LNCAP (cell line): ENCODE measurements around the gene TTPAL.

Experiments
- TF ChIP-seq, protein P1 (sequence below): fragments of 450-650 bp; IDR thresholded peaks from 2 replicates; pipeline ENCODE4 v1.5.1; 2017; ENCODE audit warnings: mild to moderate bottlenecking

TTPAL gene

DNA sequence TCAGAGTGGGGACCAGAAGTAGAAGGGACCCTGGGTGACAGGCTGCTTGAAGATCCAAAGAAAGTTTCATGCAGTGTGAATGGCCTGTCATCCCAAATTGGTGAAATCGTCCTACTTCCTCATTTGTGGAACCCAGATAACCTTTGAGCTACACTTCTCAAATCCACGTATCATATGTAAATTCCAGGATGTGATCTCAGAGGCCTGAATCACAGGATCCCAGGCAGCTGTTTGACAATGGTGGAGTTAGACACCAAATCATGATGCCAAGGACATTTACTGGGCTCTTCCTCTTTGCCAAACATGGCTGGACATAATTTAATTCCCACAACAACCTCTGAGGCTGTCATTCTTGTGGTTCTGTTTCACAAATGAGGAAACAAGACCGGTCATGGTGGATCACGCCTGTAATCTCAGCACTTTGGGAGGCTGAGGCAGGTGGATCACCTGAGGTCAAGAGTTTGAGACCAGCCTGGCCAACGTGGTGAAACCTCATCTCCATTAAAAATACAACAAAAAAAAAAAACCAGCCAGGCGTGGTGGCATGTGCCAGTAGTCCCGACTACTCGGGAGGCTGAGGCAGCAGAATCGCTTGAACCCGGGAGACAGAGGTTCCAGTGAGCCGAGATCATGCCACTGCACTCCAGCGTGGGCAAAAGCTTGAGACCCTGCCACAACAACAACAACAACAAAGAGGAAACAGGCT, 39.9 kb upstream of the TTPAL start:
- TF ChIP-seq, protein P1, sequence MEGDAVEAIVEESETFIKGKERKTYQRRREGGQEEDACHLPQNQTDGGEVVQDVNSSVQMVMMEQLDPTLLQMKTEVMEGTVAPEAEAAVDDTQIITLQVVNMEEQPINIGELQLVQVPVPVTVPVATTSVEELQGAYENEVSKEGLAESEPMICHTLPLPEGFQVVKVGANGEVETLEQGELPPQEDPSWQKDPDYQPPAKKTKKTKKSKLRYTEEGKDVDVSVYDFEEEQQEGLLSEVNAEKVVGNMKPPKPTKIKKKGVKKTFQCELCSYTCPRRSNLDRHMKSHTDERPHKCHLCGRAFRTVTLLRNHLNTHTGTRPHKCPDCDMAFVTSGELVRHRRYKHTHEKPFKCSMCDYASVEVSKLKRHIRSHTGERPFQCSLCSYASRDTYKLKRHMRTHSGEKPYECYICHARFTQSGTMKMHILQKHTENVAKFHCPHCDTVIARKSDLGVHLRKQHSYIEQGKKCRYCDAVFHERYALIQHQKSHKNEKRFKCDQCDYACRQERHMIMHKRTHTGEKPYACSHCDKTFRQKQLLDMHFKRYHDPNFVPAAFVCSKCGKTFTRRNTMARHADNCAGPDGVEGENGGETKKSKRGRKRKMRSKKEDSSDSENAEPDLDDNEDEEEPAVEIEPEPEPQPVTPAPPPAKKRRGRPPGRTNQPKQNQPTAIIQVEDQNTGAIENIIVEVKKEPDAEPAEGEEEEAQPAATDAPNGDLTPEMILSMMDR = no peak

DNA sequence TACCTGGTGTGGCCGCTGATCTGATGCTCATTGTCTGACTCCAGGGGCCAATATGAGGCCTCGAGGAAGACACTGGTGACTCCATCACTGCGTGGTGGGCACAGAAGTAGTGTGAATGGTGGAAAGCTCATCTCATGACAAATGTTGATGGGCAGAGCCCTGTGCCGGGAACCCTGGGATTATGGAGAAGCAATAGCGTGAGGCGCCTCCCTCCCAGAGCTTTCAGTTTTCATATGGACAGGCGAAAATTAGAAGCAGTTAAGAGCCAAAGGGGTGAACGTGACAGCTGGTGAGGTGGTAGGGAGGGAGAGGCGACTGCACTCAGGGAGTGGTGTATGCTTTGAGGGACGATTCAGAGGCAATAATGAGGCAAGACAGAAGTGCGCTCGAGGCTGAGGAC, 39.3 kb upstream of the TTPAL start:
- TF ChIP-seq, protein P1 = no peak

DNA sequence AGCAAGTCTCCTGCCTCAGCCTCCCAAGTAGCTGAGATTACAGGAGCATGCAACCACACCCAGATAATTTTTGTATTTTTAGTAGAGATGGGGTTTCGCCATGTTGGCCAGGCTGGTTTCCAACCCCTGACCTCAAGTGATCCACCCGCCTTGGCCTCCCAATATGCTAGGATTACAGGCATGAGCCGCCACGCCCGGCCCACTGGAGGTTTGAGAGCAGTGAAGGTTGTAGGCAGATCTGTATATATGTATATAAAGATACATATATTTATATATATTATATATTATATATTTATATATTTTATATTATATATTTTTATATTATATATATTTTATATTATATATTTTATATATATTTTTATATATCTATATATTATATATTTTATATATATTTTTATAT, 38.2 kb upstream of the TTPAL start:
- TF ChIP-seq, protein P1 = no peak

DNA sequence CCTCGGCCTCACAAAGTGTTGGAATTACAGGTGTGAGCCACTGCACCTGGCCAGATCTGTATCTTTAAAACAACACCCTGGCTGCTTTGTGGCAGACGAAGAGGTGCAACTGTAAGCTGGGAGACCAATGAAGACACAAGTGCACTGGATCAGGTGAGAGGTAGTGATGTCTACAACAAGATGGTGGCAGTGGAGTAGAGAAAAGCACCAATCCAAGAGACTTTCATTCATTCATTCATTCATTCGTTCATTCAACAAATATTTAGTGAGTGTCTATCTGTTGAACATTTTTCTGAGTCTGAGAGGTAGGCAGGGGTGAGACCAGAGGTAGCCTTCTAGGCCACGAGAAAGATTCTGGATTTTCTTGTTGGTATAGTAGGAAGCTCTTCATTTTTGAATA, 36.9 kb upstream of the TTPAL start:
- TF ChIP-seq, protein P1 = no peak

DNA sequence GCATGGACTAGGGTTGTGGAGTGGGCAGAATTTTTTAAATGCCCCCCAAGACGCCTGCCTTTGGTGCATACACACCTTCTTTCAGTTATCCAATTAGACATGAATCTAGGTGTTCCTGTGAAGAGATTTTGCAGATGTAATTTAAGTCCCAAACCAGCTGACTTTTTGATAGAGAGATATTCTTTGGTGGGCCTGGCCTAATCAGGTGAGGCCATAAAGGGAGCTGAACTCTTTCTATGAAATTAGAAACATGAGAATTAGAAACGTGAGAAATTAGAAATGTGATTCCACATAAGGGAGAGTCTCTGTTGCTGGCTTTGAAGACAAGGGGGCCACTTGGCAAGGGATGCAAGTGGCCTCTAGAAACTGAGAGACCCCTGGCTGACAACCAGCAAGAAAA, 36.4 kb upstream of the TTPAL start:
- TF ChIP-seq, protein P1 = no peak

DNA sequence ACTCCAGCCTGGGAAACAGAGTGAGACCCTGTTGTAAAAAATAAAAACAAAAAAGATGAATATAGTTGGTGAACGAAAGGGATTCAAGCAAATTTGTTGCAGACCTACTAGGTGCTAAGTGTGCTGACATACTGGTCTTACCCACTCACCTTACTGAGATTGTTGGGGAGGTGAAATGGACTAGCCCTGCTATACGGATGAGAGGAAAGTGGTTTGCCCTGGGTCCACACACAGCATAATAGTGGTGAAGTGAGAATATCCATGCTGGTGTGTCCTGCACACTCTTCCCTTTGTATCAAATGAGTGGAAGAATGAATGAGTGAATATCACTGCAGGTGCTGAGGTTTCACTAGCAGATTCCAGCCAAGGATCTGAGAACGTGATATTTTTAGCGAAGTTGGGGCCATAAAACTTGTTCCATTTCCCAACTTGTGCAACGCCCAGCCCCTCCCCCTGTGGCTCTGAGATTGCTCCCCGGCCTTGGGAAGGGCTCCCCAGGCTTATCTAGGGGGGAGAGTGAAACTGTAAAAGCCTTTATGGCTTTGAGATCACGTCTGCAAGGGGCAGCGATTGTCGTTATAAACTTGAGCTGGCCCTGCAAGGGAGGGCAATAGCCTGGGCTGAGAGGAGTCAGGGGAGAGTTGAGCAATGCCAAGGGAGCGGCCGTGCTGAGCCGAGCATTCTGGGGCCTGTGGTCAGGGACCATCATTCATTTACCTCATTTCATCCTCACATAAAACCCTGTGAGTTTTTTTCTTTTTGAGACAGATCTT, 33.2 kb upstream of the TTPAL start:
- TF ChIP-seq, protein P1 = no peak

DNA sequence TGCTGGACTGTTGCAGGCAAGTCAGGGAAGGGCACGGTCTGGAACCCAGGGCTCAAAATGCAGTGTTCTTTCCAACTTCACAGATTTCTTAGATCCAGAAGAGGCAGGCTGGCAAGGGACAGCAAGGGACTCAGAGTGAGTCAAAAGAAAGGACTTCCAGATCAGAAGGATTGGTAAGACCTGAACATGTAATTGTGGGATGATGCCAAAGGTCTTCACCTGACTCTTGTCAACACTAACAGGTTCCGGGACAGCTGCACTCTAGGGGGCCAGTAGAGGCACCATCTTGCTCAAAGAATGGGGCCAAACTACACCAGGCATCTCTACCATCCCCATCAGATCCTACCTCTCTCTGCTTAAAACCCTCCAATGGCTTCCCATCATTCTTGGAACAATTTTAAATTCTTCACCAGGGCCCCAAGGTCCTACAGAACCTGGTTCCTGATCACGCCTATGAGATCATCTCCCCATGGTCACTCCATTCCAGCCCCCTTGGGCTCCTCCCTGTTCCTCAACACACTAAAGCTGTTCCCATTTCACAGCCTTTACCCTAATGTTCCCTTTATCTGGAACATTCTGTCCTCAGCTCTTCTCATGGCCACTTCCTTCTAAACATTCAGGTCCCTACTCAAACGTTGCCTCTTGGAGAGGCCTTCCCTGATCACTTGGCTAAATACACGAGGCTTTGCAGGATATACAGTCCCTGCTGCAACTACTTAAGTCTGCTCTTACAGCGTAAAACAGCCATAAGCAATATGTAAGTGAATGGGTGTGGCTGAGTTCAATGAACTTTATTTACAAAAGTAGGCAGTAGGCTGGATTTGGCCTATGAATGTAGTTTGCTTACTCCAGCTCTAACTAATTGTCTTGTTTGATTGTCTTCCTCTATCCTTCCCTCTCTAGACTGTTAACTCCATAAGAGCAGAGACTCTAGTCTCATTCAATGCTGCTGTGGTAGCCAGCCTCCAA, 29.6 kb upstream of the TTPAL start:
- TF ChIP-seq, protein P1 = no peak
